Measurements from ENCODE around the gene TCERG1L. TPM values are rescaled to one million over a fixed set of nuclear protein-coding genes. Genes with fewer than 3 reads are reported as not detected.

The TCERG1L gene
- total and polyA plus RNA-seq, 2 experiments from 2014 or later: not detected

DNA sequence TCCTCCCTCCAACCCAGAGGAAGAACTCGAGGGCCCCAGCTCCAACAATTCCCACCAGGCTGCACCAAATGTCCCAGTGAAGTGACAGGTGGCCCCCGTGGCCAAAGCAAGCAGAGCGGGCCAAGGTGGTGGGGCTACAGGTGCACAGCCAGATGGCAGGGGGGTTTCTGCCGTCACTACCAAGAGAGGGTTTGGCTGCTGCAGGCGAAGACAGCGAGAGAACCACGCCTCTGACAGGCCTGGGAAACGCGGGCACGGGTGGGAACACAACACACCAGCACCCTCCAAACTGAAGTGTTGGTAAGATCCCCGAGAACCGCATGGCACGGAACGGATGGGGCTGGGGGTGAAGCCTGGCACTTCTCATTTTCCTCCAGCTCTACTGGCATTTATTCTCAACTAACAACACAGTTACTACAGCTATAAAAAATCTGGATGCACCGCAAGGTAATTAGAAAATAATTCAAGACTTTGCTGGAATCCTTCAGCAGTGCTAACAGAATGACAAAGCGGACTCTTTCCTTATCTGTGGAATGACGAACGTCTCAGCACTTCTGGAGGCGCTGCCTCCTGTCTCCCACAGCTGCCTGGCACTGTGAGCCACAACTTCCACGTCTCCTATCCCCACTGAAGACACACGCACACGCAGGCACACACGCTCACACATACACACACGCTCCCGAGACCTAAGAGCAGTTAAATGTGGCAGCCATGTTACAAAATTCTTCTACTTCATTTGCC, 167.9 kb downstream of the TCERG1L start:
- Histone ChIP-seq H3K9me2 (ENCODE audit: insufficient read depth) (no peaks in the 10 kb centered on the region), H3K79me2 (ENCODE audit: insufficient read depth) (no peaks in the 10 kb centered on the region), H2AFZ (no peak overlapping the region), H3K36me3 (ENCODE audit: low read depth) (no peaks in the 10 kb centered on the region), H3K27me3 (replicated peaks; ENCODE audit: insufficient read depth) (no peaks in the 10 kb centered on the region), H3F3A (ENCODE audit: insufficient read depth) (no peaks in the 10 kb centered on the region), H3K27ac (no peak overlapping the region), H3K9me3 (ENCODE audit: low read depth) (no peaks in the 10 kb centered on the region), H3K9ac (no peak overlapping the region), H4K20me1 (ENCODE audit: insufficient read depth) (no peaks in the 10 kb centered on the region), H3K4me2 (ENCODE audit: unreplicated experiment) (no peak overlapping the region), H3K4me3 (no peak overlapping the region), H3K4me1 (ENCODE audit: insufficient read depth) (no peaks in the 10 kb centered on the region)
- in situ Hi-C loops (cut with MboI): no loop called here
- 45 to 51% methylated on average over 23 to 25 of the region's 25 CpGs for WGBS, 2 experiments (ENCODE audit: low coverage in 1 of 2, low lambda C conversion rate in 2 of 2, missing lambda C conversion rate in 2 of 2)
- TF ChIP-seq EZH2 (IDR thresholded peaks at IDR 0.05; ENCODE audit: insufficient read depth, poor library complexity, severe bottlenecking) (no peak), EZH2phosphoT487 (IDR thresholded peaks at IDR 0.05; ENCODE audit: insufficient read depth, low read depth) (no peak)
- DNase-seq: no peak

DNA sequence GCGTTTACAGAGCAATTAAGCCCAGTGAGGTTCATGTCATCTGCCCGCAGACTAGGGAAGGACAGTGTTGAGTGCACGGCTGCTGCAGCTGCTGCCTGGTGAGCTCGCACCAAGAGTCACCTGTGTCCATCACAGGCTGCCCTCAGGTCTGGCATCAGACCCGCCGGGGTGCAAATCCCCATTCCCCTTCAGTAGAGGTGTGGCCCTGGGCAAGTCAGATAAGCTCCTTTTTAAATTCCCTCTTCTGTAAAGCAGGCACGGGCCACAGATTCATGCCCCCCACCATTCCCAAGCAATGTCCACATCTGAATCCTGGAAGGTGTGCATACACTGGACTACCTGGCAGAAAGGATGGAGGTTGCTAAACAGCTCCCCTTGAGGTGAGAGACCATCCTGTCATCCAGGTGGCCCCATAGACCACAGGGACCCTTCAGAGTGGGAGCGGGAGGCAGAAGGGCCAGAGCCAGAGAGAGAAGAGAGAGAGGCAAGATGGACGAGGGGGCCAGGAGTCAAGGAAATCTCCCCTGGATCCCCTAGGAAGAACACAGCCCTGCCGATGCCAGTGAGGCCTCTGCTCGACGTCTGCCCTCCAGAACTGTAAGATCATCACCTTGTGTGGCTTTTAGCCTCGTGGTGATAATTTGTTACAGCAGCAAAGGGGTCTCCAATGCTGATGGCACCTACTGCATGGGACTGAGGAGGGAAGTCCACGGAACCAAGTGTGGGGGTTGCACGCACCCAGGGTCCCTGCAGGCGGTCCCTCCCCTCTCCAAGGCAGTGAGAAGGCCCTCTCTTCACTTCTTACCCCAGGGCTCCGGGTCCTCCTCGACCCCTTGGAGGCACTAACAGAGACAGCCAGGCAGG, 168.8 kb downstream of the TCERG1L start:
- WGBS, 2 experiments (ENCODE audit: low coverage in 1 of 2, low lambda C conversion rate in 2 of 2, missing lambda C conversion rate in 2 of 2): 34 to 40% methylated on average over 18 of the region's 18 CpGs
- Histone ChIP-seq H3K4me3 (no peak overlapping the region), H3K9me3 (ENCODE audit: low read depth) (no peaks in the 10 kb centered on the region), H3K9ac (no peak overlapping the region), H3K9me2 (ENCODE audit: insufficient read depth) (no peaks in the 10 kb centered on the region), H3F3A (ENCODE audit: insufficient read depth) (no peaks in the 10 kb centered on the region), H3K27me3 (replicated peaks; ENCODE audit: insufficient read depth) (no peaks in the 10 kb centered on the region), H3K4me1 (ENCODE audit: insufficient read depth) (no peaks in the 10 kb centered on the region), H2AFZ (no peak overlapping the region), H3K4me2 (ENCODE audit: unreplicated experiment) (no peak overlapping the region), H3K79me2 (ENCODE audit: insufficient read depth) (no peaks in the 10 kb centered on the region), H4K20me1 (ENCODE audit: insufficient read depth) (no peaks in the 10 kb centered on the region), H3K36me3 (ENCODE audit: low read depth) (no peaks in the 10 kb centered on the region), H3K27ac (no peak overlapping the region)
- no peak for DNase-seq
- TF ChIP-seq EZH2phosphoT487 (IDR thresholded peaks at IDR 0.05; ENCODE audit: insufficient read depth, low read depth): no peak
- no peak for TF ChIP-seq EZH2 (IDR thresholded peaks at IDR 0.05; ENCODE audit: insufficient read depth, poor library complexity, severe bottlenecking)
- in situ Hi-C loops (cut with MboI): no loop called here

DNA sequence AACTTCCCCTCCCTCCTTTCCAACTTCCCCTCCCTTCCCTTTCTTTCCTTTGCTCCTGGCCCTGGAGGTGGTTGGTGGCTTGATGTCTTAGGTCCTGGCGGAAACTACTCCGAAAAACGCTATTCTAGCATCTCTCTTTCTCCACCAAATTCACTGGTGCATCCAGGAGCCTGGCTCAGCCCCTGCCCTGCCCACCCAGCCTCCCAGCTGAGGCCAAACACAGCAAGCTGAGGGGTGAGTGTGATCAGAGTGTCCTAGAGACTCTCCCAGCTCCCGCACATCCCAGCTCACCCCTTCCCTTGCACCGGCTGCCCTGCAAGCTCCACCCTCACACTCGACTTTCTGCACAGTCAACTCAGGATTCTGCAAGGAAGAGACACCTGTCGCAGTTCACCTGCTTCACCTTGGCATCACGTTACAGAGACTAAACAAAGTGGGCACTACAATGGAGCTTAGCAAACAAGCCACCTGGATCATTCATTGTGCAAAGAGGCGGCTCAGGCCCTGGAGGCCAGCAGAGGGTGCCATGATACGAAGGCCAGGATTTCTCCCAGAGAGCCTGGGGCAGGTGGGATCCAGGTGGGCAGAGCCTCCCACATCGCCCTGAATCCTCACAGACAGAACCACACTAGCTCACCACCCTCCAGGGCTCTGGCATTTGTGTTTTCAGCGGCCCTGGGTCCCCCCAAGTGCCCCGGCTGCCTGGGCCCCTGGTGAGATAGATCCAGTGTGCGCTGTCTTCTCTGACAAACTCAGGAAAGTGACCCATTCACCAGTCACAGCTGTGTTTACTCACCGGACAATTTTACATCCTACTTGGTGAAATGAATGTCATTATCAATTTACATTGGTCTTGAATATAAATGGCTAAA, 169.6 kb downstream of the TCERG1L start:
- Histone ChIP-seq H3K9me3 (ENCODE audit: low read depth) (no peaks in the 10 kb centered on the region), H3F3A (ENCODE audit: insufficient read depth) (no peaks in the 10 kb centered on the region), H3K9ac (no peak overlapping the region), H3K4me1 (ENCODE audit: insufficient read depth) (no peaks in the 10 kb centered on the region), H3K27me3 (replicated peaks; ENCODE audit: insufficient read depth) (no peaks in the 10 kb centered on the region), H3K36me3 (ENCODE audit: low read depth) (no peaks in the 10 kb centered on the region), H3K4me3 (no peak overlapping the region), H3K79me2 (ENCODE audit: insufficient read depth) (no peaks in the 10 kb centered on the region), H3K27ac (no peak overlapping the region), H2AFZ (no peak overlapping the region), H4K20me1 (ENCODE audit: insufficient read depth) (no peaks in the 10 kb centered on the region), H3K9me2 (ENCODE audit: insufficient read depth) (no peaks in the 10 kb centered on the region), H3K4me2 (ENCODE audit: unreplicated experiment) (no peak overlapping the region)
- no peak for DNase-seq
- in situ Hi-C loops (cut with MboI): no loop called here
- WGBS, 2 experiments (ENCODE audit: low coverage in 1 of 2, low lambda C conversion rate in 2 of 2, missing lambda C conversion rate in 2 of 2): 27 to 30% methylated on average over 15 of the region's 15 CpGs
- TF ChIP-seq EZH2phosphoT487 (IDR thresholded peaks at IDR 0.05; ENCODE audit: insufficient read depth, low read depth): no peak
- no peak for TF ChIP-seq EZH2 (IDR thresholded peaks at IDR 0.05; ENCODE audit: insufficient read depth, poor library complexity, severe bottlenecking)

DNA sequence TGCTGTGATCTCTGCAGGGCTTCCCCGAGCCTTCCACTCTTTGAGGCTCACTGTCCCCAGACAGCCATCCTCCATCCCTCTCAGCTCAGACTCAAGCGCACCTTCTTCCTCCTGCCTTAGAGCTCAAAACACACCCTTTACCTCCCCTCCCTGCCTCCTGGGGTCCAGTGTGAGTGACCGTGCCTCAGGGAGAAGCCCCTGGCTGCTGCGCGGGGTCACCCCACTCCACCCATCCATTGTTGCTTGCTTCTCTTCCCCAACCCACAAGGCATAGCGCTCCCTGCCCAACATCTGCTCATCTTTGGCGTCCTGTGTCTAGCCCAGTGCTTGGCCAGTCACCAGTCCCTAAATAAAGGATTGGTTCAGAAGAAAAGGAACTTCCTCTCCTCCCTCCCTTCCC, 170.3 kb downstream of the TCERG1L start:
- 29 to 38% methylated on average over 6 to 7 of the region's 7 CpGs for WGBS, 2 experiments (ENCODE audit: low coverage in 1 of 2, low lambda C conversion rate in 2 of 2, missing lambda C conversion rate in 2 of 2)
- TF ChIP-seq EZH2 (IDR thresholded peaks at IDR 0.05; ENCODE audit: insufficient read depth, poor library complexity, severe bottlenecking) (no peak), EZH2phosphoT487 (IDR thresholded peaks at IDR 0.05; ENCODE audit: insufficient read depth, low read depth) (no peak)
- in situ Hi-C loops (cut with MboI): no loop called here
- no peaks in the 10 kb centered on the region for H3K27me3 ChIP-seq (replicated peaks; ENCODE audit: insufficient read depth)
- H4K20me1 ChIP-seq (ENCODE audit: insufficient read depth): no peaks in the 10 kb centered on the region
- H3K4me2 ChIP-seq (ENCODE audit: unreplicated experiment): no peak overlapping the region
- no peak overlapping the region for H3K9ac ChIP-seq
- no peaks in the 10 kb centered on the region for H3K9me3 ChIP-seq (ENCODE audit: low read depth)
- DNase-seq: no peak
- no peaks in the 10 kb centered on the region for H3K4me1 ChIP-seq (ENCODE audit: insufficient read depth)
- H3F3A ChIP-seq (ENCODE audit: insufficient read depth): no peaks in the 10 kb centered on the region
- no peaks in the 10 kb centered on the region for H3K79me2 ChIP-seq (ENCODE audit: insufficient read depth)
- no peak overlapping the region for H2AFZ ChIP-seq
- no peaks in the 10 kb centered on the region for H3K36me3 ChIP-seq (ENCODE audit: low read depth)
- no peak overlapping the region for H3K27ac ChIP-seq
- H3K9me2 ChIP-seq (ENCODE audit: insufficient read depth): no peaks in the 10 kb centered on the region
- H3K4me3 ChIP-seq: no peak overlapping the region
